NCI-H2107 (cell line): Measurements from ENCODE around the gene SPTLC1.
"Not testable (repeated sequence)": the region's sequence is repeated elsewhere in the genome, so short reads cannot be mapped to it uniquely, and the experiment has no call there.

Source experiments
- DNase-seq: peaks from one replicate; lab custom pipeline; 2025; lab: John Stamatoyannopoulos, UW

Gene SPTLC1, protein sequence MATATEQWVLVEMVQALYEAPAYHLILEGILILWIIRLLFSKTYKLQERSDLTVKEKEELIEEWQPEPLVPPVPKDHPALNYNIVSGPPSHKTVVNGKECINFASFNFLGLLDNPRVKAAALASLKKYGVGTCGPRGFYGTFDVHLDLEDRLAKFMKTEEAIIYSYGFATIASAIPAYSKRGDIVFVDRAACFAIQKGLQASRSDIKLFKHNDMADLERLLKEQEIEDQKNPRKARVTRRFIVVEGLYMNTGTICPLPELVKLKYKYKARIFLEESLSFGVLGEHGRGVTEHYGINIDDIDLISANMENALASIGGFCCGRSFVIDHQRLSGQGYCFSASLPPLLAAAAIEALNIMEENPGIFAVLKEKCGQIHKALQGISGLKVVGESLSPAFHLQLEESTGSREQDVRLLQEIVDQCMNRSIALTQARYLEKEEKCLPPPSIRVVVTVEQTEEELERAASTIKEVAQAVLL

DNA sequence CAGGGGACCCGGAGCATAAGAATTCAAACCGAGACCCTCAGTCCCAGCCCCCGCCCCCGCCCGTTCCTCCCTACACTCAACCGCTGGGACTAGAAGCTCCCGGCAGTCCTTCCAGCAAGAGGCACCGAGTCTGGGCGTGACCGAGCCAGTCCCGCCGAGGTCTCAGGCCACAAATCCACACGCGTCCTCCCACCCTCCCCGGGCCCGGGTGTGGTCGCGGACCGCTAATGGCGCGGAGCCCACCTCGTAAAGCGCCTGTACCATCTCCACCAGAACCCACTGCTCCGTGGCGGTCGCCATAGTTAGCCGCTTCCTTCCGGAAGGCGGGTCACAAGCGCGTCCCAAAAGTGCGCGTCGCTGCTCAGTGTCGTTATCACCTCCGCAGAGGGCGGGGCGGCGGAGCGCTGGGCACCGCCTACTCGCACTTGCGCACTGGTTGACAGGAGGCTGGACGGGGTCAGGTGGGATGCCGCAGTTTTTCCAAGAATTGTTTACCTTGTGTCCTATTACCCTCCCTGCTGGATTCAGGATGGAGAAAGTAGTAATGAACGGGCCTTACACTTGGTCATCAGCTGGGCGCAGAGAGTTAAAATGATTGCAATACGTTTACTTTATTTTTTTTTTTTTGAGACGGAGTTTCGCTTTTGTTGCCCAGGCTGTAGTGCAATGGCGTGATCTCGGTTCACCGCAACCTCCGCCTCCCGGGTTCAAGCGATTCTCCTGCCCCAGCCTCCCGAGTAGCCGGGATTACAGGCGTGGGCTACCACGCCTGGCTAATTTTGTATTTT lies at the start of gene SPTLC1:
SPTLC1 (minus strand) TSS at position 343 of the 788 bp plus-strand sequence; CDS start at position 300, 43 bp downstream.
- DNase-seq: peak; percentile 76

DNA sequence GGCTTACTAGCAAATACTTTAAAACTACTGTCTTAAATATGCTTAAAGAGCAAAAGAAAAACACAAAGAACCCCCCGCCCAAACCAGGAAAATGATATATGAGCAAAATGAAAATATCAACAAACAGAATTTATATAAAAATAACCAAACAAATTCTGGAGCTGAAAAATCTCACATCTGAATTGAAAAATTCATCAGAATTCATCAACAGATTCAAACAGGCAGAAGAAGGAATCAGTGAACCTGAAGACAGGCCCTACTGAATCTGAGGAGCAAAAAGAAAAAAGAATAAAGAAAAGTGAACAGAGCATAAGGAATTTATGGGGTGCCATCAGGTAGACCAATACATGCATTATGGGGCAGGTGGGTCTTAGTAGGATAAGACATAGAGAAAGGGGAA lies 49.8 kb upstream of the SPTLC1 start:
- no peak for DNase-seq

DNA sequence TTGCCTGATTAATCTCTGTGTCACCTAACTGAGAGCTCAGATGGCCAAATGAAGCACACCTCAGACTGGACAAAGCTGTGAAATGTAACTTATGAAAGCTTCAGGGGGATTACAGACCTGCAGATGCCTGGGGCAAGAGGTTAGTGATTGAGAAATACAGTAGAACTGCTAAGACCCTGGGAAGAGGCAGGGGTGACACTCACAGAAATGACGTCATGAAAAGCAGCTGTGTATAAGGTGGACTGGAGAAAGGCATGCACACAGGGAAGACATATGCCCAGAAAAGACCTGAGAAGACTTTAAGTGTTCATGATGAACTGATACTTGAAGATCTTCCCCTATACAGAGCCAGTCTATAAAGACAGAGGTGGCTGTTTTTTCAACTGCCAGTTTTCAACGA lies 49.3 kb upstream of the SPTLC1 start:
- DNase-seq: no peak

DNA sequence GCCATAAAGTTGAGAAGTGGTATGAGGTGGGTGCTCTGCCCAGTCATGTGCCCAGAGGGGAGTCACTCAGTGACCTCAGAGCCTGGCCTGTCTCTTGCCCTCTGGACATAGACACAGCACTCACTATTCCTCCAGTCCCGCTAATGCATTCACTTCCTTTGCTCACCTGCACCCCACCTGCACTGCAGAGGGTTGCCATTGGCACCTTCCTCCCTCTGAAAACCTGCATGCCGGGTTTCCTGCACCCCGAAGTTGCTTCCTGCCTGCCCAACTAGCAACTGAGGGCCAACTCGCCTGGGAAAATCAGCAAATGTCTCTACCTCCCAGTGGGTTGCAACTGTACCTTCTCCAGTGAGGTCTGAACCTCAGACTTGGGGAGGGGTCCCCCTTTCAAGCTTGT lies 48.1 kb upstream of the SPTLC1 start:
- DNase-seq: no peak

DNA sequence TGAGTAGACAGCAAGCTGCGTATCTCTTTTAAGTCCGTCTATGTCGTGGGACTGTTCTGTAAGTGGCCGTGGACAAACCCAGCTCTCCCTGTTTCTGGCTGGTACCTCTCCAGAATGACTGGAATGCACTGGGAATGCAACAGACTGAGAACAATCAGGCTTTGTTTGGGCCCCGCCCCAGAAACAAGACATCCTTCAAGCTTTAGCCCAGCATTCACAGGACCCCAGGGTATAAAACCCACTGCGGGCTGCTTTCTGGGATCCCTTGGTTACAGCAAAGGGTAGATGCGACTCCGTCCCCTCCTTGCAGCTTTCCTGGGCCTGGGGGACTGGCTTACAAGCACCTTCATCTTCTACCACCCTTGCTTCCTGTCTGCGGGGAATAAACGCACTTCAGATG lies 45.6 kb upstream of the SPTLC1 start:
- no peak for DNase-seq

DNA sequence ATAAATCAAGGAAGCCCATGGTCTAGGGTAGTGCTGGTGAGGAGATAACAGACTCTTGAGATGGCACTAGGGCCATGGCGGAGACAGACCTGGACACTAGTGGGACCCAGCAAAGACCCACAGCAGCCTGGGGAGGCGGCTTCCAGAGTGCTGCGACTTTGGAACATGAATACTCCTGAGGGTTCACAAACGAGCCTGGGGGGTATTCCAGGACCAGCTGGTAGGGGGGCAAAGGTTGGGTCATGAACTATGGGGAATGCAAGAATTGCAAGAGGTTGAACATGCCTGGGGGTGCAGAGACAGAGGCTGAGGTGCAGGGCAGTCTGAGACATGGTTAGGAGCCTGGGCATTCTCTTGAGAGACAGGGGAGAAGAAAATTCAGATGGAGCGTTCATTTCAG lies 43.8 kb upstream of the SPTLC1 start:
- DNase-seq: no peak

DNA sequence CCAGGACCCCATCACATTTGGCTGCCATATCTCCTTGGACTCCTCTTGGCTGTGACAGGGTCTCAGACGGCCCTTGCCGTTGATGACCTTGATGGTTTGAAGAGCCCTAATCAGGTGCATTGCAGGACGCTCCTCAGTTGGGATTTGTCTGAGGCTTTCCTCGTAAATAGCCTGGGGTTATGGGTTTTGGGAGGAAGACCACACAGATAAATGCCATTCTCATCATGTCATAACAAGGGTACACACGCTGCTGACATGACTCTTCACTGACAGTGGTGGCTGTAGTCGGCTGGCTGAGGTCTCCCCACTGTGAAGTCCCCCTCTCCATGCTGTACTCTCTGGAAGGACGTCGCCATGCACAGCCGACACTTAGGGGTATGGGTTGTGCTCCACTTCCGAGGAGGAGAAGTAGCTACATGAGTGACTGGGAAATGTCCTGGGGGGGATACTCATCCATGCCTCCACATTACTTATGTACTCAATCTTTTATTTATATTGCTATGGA lies 42.9 kb upstream of the SPTLC1 start:
- DNase-seq: no peak

DNA sequence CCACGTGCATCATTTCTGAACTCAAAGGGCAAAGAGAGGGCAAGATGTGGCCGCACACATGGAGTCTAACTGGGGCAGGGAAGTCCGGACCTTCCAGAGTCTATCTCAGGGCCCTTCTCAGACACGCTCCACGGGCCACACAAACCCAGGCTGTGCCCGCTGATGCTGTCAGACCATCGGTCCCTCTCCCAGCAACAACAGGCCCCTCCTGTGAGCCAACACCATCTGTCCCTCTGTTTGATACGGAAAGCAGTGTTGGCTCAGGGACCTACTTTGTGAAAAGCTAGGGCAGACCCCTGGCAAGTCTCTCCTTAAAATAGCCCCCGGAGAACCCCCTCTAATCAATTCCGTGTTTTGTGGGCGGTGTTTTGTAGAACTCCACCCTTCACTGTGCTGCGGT lies 40.5 kb upstream of the SPTLC1 start:
- not testable (repeated sequence) for DNase-seq

DNA sequence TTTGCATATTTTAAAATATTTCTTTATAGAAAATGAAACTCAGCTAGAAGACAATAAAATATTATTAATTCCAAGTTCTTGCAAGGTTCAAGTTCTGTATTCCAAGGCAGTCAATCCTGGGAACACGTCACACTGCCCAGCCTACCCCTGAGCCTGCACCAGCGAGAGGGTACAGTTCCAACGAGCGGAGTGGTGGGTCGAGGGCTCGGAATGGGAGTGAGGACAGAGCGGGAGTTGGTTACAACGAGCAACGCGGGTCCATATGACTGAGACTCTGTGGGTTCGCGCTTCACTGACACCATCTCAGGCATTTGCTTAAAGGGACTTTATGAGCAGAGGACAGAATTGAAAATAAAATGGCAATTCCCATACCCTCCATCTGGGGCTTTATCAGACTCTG lies 40.0 kb upstream of the SPTLC1 start:
- no peak for DNase-seq

DNA sequence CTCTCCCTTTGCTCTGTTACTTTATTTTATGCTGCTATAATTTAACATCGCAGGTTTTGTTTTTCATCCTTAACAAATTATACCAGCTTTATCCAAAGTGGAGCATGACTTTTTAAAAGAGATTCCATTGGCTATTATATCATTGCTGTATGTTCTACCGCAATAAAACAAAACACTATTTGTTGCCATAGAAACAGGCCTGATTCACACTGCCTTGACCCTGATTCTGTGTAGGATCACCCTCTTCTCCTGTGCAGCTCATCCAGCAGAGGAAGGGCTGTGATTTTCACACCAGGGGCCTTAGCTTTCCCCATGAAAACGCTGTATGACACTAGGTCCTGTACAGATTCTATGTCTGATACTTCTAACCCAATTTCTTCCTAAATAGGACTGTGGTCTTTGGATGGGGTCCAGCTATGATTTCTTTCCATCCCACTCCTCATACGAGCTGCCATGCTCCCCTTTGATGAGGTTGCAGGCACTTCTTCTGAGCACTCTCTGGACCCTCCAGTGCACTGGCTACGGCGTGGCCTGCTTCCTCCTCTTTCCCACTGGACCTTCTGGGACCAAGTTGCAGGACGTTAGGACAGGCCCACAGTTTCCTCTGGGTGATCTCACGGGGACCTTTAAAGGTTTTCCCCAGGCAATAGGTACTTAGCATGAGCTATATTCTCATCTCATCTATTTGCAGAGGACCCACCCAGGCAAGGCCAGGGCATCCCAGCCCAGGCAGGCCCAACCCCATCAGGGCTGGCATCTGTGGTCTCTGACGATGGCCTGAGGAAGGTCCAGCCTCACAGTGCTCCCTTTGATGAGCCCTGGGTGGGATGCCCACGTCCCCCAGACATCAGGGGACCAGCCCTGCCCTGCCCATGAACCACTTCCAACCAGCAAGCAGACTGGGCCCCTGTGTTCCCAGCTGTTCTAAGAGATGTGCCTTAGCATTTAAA lies 38.5 kb upstream of the SPTLC1 start:
- not testable (repeated sequence) for DNase-seq

DNA sequence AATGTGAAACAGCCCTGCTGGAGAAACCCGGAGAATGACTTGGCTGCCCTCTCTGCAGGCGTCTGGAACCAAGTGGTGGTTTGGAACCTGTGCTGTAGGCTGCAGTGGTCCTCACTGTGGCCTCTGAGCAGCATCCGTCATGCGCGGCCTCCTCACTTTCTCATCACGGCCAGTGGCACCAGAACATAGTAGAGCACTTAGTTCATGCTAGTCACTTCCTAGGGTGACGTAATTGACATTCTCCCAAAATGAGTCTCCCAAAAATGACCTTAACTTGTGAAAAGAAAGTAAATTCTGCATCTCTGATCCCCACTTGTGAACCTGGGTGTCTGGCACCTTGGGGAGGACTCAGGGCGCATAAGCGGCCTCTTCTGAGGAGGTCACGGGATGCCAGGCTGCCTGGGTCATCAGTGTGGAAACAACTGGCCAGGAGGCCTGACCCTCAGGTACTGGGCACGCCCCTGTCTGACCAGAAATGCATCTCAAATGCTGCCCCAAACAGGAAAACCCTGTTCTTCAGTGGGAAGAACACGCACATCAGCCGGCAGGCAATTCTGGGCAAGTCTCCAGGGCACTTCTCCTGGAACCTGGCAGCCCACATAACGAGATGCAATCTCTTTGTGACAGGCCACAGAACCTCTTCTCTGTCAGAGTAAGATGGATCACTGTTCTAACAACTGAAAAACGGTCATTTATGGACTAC lies 36.6 kb upstream of the SPTLC1 start:
- no peak for DNase-seq

DNA sequence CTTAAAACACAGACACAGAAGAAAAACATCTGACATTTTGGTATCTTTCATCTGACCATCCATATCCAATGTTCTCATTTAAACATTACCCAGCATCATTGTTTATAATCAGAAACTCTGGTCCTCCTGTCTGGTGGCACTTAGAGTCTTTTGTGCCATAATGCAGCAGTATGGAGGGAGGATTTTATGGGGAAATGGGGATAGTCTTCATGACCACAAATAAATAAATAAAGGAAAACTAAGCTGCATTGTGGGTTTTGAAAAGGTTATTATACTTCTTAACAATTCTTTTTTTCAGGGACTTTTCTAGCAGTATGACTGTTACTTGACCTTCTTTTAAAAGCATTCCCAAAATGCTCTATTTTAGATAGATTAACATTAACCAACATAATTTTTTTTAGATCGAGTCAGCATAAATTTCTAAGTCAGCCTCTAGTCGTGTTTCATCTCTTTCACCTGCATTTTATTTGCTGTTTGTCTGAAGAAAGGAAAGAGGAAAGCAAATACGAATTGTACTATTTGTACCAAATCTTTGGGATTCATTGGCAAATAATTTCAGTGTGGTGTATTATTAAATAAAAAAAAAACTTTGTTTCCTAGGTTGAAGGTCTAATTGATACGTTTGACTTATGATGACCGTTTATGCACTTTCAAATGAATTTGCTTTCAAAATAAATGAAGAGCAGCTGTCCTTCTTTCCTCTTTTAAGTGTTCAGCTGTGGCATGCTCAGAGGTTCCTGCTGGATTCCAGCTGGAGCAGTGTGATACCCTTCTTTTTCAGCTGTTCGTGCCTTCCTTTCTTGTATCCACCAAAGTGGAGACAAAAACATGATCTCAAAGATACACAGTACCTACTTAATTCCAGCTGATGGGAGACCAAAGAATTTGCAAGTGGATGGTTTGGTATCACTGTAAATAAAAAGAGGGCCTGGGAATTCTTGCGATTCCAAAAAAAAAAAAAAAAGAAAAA lies 35.6 kb upstream of the SPTLC1 start:
- not testable (repeated sequence) for DNase-seq

DNA sequence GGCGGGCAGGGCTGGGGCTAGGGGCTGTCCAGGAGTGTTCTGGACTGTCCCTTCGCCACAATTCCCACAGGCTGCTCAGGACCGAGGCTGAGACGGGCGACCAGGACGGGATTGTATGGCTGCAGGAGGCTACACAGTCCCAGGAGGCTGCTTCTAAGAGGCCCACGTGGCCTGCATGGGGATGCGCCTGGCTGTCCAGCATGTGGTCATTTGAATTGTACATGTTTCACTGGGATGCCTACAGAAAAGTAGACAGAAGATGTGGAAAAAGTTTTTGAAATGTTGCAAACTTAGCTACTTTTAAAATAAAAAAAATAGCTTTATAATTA lies 32.6 kb upstream of the SPTLC1 start:
- DNase-seq: no peak

DNA sequence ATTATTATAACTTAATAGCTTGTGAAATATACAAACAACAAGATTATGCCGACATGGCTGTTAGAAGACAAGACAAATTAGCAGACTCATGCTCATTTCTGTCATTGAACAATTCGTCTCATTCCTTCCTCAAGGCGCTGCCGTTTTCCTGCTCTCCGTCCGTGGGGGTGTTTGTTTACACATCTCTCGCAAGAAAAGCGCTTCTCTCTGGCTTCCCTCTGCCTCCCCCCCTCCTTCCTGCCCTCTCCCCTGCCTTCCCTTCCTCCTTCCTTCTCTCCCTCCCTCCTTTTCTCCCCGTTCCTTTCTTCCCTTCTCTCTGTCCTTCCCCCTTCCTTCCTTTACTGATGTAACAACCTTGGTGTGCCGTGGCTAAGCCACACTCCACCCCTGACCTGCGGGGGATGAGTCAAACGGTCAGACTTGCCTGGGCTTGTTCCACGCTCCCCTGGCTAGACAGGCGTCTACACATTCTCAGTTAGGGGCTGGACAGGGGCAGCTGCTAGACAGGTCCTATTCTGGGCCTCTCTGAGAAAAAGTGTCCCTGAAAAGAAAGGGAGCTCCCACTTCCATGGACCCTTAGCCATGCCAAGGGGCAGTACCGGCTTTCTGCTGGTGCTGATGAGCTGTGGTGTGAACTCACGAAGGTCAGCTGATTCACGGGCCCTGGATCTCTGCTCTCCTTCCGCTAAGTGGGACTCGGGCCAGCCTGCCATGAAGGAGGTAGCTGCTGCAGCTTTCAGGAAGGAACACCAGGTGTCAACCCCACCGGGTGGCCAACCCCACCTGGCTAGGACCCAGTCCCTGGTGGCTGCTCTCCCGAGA lies 32.0 kb upstream of the SPTLC1 start:
- DNase-seq: no peak

DNA sequence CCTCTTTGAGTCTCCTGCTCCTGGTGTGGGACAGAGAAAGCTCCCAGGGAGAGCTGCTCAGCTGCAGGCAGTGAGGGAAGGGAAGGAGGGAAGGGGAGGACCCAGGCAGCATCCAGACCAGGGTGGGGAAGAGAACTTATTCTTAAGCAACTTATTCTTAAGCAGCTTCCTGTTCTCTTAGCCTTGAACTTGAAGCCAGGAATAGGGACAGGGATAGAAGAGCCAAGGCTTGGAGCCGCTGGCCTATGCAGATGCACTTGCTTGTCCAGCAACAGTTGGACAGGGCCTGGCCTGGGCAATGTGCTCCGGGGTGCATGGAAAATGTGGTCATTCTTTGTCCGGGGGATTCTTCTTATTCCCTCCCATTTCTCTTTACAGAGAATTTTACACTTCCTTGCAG lies 31.4 kb upstream of the SPTLC1 start:
- DNase-seq: no peak

DNA sequence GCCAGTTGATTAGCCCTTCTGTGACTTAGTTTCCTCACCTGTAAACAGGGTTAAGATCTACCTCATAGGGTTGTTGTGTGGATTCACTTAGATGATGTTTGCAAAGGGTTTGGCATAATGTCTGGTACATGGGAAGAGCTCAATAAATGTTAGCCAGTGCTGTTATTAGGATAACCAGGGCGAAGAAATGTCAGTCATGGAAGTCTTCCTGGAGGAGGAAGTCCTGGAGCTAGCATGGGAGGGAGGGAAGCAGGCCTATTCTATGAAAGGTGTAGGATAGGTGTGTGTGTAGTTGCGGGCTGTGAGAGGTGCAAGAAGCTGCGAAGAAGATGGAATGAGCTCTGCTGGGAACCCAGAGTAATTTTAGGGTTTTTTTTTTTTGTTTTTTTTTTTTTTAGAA lies 30.6 kb upstream of the SPTLC1 start:
- not testable (repeated sequence) for DNase-seq

DNA sequence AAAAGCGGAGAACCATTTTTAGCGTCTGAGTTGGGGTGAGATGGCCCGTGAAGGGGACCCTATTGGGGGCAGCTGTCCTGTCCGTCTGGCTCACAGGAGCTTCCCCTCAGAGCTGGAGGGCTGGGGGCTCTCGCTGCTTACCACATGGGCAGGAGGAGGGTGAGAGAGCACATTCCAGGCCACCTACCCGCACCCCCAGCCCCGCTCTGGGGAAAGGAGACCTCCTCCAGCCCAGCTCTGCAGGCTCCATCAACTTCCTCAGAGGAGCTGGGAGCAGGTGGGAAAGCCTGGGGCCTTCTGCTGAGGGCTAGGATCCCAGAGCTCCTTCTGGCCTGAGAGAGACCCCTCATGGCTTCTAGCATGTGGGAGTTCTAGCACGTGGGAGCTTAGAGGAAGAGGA lies 27.1 kb upstream of the SPTLC1 start:
- DNase-seq: no peak

DNA sequence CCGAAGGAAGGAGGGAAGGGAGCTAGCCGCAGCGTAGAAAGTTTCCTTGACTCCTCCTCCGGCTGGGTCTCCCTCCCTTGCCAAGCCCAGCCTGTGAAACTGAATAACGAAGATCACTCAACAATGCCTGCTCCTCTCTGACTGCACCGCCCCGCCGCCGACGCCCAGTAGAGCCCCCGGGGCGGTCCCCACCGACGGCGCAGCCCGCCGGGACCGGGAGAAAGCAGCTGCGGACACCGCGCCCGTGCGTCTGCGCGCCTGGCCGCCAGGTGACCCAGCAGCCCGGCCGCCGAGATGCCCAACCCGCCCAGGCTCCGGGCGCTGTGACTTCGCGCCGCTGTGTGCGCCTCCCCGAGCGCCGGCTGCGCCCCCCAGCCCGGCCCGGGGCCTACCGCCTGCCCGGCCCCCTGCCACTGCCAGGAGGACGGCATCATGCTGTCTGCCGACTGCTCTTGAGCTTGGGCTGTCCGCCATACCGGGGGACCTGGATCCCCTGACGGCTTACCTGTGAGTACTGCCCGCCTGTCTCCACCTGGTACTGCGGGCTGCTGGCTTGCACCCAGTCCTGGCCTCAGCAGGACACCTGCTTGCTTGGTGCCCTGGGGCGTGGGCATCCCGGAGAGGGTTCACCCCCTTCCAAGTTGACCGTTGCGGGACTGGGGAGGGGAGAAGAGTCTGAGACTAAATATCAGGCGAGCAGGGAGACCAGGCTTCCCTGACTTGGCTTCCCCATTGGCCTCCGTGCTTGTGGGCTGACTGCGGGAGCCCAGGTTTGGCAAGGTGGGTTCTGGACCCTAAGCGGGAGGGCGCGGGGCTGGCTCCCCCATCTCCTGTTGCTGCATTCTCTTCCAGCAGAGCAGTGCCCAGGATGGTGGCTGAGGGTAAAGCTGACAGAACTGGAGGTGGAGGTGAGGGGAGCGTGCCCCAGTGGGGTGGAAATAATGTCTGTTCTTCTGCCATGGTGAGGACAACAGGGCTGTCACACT lies 26.2 kb upstream of the SPTLC1 start:
- DNase-seq: no peak
